ENCODE measurements around the gene OR4S2. TPM values are rescaled to one million over a fixed set of nuclear protein-coding genes. Genes with fewer than 3 reads are reported as not detected.

Gene OR4S2
- total and polyA plus RNA-seq, 10 of the 15 experiments (the other 5 are each of a cell fraction or from before 2014, with no cell fraction given) = not detected

GRCh38 chr11:55661901-55662300, 13.8 kb downstream of the OR4S2 start, which contains the start of gene OR4C6:
Gene OR4C6 (plus strand): TSS chr11:55662201. CDS start chr11:55665167, 2,966 bp downstream.
- RAD21 ChIA-PET (ENCODE audit: unreplicated experiment) = no interaction called here
- 80% methylated on average over 1 of the region's 1 CpG for WGBS (ENCODE audit: insufficient coverage, insufficient replicate concordance, low lambda C conversion rate, missing lambda C conversion rate)

GRCh38 chr11:55669376-55669775, 21.2 kb downstream of the OR4S2 start:
- Histone ChIP-seq H3K79me2 (ENCODE audit: control insufficient read depth, insufficient read depth, low read length) (no peaks in the 10 kb centered on the region), H3K4me1 (ENCODE audit: control insufficient read depth, insufficient read depth, low read length) (no peaks in the 10 kb centered on the region), H3K36me3 (ENCODE audit: control insufficient read depth in 2 of 2, insufficient read depth in 2 of 2, low read length in 1 of 2) (no peaks in the 10 kb centered on the region), H3K4me3 (no peak overlapping the region), H3K9ac (ENCODE audit: control insufficient read depth, insufficient read depth, low read length) (no peak overlapping the region), H3K27me3 (replicated peaks in 1 of 2; ENCODE audit: control insufficient read depth in 2 of 2, insufficient read depth in 2 of 2, low read length in 1 of 2) (no peaks in the 10 kb centered on the region), H3K9me3 (replicated peaks; ENCODE audit: control insufficient read depth, insufficient read depth, low read length) (no peaks in the 10 kb centered on the region), H3K4me2 (ENCODE audit: control insufficient read depth, insufficient read depth) (no peak overlapping the region), H2AFZ (ENCODE audit: control insufficient read depth, low read depth, low read length) (no peak overlapping the region), H4K20me1 (ENCODE audit: control insufficient read depth, insufficient read depth) (no peaks in the 10 kb centered on the region), H3K27ac (ENCODE audit: control insufficient read depth, insufficient read depth) (no peak overlapping the region)
- SMC1A ChIA-PET (ENCODE audit: uncharacterized antibody, unreplicated experiment) = no interaction called here
- FAIRE-seq (no peak), DNase-seq (ENCODE audit: low read depth, low spot score) (no peak), ATAC-seq (no peak)
- intact Hi-C loops (cut with micrococcal nuclease; ENCODE audit: unreplicated experiment) = no loop called here
- no TSS peak for BruUV-seq (replicated peaks)
- POLR2A ChIA-PET = no interaction called here
- 0% methylated on average over 1 of the region's 2 CpGs for WGBS (ENCODE audit: insufficient coverage, insufficient replicate concordance, low lambda C conversion rate, missing lambda C conversion rate)
- RAD21 ChIA-PET (ENCODE audit: unreplicated experiment) = no interaction called here
- CTCF ChIA-PET = no interaction called here
- in situ Hi-C loops (cut with MboI) = no loop called here
- TF ChIP-seq ATF3 (IDR thresholded peaks at IDR 0.05; ENCODE audit: borderline replicate concordance, extremely low read depth, low read depth, low read length) (no peak), NFIC (IDR thresholded peaks at IDR 0.05; ENCODE audit: low read depth, low read length) (no peak), USF2 (IDR thresholded peaks at IDR 0.05; ENCODE audit: borderline replicate concordance, low read depth, low read length) (no peak), BCL11A (IDR thresholded peaks at IDR 0.05; ENCODE audit: low read depth, low read length) (no peak), ATF2 (IDR thresholded peaks at IDR 0.05; ENCODE audit: low read length) (no peak), SUZ12 (IDR thresholded peaks at IDR 0.05; ENCODE audit: unreplicated experiment) (no peak), STAT1 (conservative IDR thresholded peaks at IDR 0.05) (no peak), ASH2L (IDR thresholded peaks at IDR 0.05; ENCODE audit: borderline replicate concordance, low read depth) (no peak), RAD21 (IDR thresholded peaks at IDR 0.05; ENCODE audit: insufficient read depth, low read depth, low read length) (no peak)

More at GRCh38 chr11:55661901-55662300, 13.8 kb downstream of the OR4S2 start, which contains the start of gene OR4C6:
- in situ Hi-C loops (cut with MboI) (no loop called here), intact Hi-C loops (cut with micrococcal nuclease; ENCODE audit: unreplicated experiment) (no loop called here)
- no peak for TF ChIP-seq TCF7 (IDR thresholded peaks at IDR 0.05; ENCODE audit: borderline replicate concordance)
- TF ChIP-seq TAF1 (IDR thresholded peaks at IDR 0.05; ENCODE audit: borderline replicate concordance, low read depth, low read length) = no peak
- no peak for TF ChIP-seq SMARCA5 (IDR thresholded peaks at IDR 0.05)
- TF ChIP-seq ZBTB33 (IDR thresholded peaks at IDR 0.05) = no peak
- no TSS peak for BruUV-seq (replicated peaks)
- SMC1A ChIA-PET (ENCODE audit: uncharacterized antibody, unreplicated experiment) = no interaction called here
- ATAC-seq (no peak), DNase-seq (ENCODE audit: low read depth, low spot score) (no peak), FAIRE-seq (no peak)
- no peak within 1 kb of the TSS for H3K4me3 ChIP-seq
- no peak within 1 kb of the TSS for H3K27ac ChIP-seq (ENCODE audit: control insufficient read depth, insufficient read depth)
- POLR2A ChIA-PET = no interaction called here
- H3K36me3 ChIP-seq (ENCODE audit: control insufficient read depth in 2 of 2, insufficient read depth in 2 of 2, low read length in 1 of 2) = no peaks in the 10 kb centered on the region
- H3K4me1 ChIP-seq (ENCODE audit: control insufficient read depth, insufficient read depth, low read length) = no peaks in the 10 kb centered on the region
- H2AFZ ChIP-seq (ENCODE audit: control insufficient read depth, low read depth, low read length) = no peak within 1 kb of the TSS
- no peaks in the 10 kb centered on the region for H3K79me2 ChIP-seq (ENCODE audit: control insufficient read depth, insufficient read depth, low read length)
- no peak within 1 kb of the TSS for H3K4me2 ChIP-seq (ENCODE audit: control insufficient read depth, insufficient read depth)
- H3K27me3 ChIP-seq (replicated peaks in 1 of 2; ENCODE audit: control insufficient read depth in 2 of 2, insufficient read depth in 2 of 2, low read length in 1 of 2) = no peaks in the 10 kb centered on the region
- H3K9me3 ChIP-seq (replicated peaks; ENCODE audit: control insufficient read depth, insufficient read depth, low read length) = no peaks in the 10 kb centered on the region
- no peaks in the 10 kb centered on the region for H4K20me1 ChIP-seq (ENCODE audit: control insufficient read depth, insufficient read depth)
- H3K9ac ChIP-seq (ENCODE audit: control insufficient read depth, insufficient read depth, low read length) = no peak within 1 kb of the TSS
- CTCF ChIA-PET = no interaction called here

Data from GM12878 (cell line).